Neuron (in vitro differentiated cells): ENCODE results near the gene PRIM2.
"Not testable (repeated sequence)": the region's sequence is repeated elsewhere in the genome, so short reads cannot be mapped to it uniquely, and the experiment has no call there.

ENCODE experiments used
- H2AFZ ChIP-seq: one replicate; pipeline ENCODE4 v1.6.1; 2013; ENCODE audit warnings: low read depth, mild to moderate bottlenecking, inconsistent platforms, low read length, moderate library complexity
- H3K27me3 ChIP-seq: one replicate; pipeline ENCODE4 v1.6.1; 2013; ENCODE audit warnings: low read length; ENCODE audit not compliant: insufficient read depth
- H3K36me3 ChIP-seq: one replicate; pipeline ENCODE4 v1.6.1; 2013; ENCODE audit warnings: low read length; ENCODE audit not compliant: insufficient read depth
- H3K4me1 ChIP-seq: one replicate; pipeline ENCODE4 v1.6.1; 2013; ENCODE audit warnings: low read length; ENCODE audit not compliant: insufficient read depth
- H3K4me3 ChIP-seq: 2 replicates; pipeline ENCODE4 v1.5.1; 2013; ENCODE audit warnings: mild to moderate bottlenecking, low read length, moderate library complexity
- H3K9me3 ChIP-seq: one replicate; pipeline ENCODE4 v1.6.1; 2013; ENCODE audit warnings: low read length

The PRIM2 gene

GRCh38 chr6:57601105-57601504, 283.7 kb downstream of the PRIM2 start:
- not testable (repeated sequence) for H2AFZ ChIP-seq, H3K9me3 ChIP-seq, H3K27me3 ChIP-seq, H3K4me1 ChIP-seq, H3K4me3 ChIP-seq, H3K36me3 ChIP-seq

DNA sequence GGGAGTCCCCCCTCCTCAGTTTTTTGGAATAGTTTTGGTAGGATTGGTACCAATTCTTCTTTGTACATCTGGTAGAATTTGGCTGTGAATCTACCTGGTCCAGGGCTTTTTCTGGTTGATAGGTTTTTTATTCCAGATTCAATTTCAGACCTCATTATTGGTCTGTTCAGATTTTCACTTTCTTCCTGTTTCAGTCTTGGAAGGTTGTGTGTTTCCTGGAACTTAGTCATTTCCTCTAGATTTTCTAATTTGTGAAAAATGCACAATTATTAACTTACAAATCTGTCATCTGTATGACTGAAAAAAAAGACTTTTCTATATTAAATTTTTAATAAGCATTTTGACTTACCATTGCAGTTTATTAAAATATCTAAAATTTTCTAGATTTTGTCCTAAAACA, 287.9 kb downstream of the PRIM2 start:
- not testable (repeated sequence) for H3K36me3 ChIP-seq, H3K4me3 ChIP-seq, H3K27me3 ChIP-seq, H2AFZ ChIP-seq, H3K9me3 ChIP-seq, H3K4me1 ChIP-seq

- not testable (repeated sequence) for H3K4me1 ChIP-seq, H2AFZ ChIP-seq
Measured at GRCh38 chr6:57606331-57606730, 288.9 kb downstream of the PRIM2 start.

DNA sequence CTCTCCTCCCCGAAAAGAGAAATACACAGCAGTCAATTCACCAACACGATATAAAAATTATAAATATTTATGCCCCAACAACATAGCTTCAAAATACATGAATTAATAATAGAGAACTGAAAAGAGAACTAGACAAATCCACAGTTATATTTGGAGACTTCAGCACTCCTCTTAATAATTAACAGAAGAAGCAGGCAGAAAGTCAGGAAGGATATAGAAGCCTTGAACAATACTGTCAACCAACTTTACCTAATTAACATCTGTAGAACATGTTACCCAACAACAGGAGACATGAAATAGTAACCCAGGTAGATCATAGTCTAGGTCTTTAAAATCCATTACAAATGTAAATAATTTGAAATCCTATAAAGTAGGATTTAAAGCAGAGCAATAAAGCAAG, 293.2 kb downstream of the PRIM2 start:
- H3K4me1 ChIP-seq, H3K4me3 ChIP-seq, H2AFZ ChIP-seq, H3K36me3 ChIP-seq, H3K27me3 ChIP-seq, H3K9me3 ChIP-seq: not testable (repeated sequence)

More at GRCh38 chr6:57606331-57606730, 288.9 kb downstream of the PRIM2 start:
- not testable (repeated sequence) for H3K36me3 ChIP-seq, H3K27me3 ChIP-seq, H3K9me3 ChIP-seq, H3K4me3 ChIP-seq

DNA sequence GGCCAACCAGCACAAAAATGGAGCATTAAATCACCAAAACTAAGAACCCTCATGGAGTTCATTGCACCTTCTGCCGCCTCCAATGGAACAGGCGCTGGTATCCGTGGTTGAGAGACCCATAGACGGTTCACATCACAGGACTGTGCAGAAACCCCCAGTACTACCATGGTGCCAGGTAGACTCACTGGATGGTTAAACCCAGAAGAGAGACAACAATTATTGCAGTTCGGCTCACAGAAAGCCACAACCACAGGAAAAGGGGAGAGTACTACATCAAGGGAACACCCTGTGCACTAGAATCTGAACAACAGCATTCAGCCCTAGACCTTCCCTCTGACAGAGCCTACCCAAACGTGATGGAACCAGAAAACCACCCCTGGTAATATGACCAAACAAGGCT, 301.5 kb downstream of the PRIM2 start:
- not testable (repeated sequence) for H3K4me3 ChIP-seq, H3K9me3 ChIP-seq, H2AFZ ChIP-seq, H3K4me1 ChIP-seq, H3K27me3 ChIP-seq, H3K36me3 ChIP-seq

GRCh38 chr6:57631773-57632172, 314.3 kb downstream of the PRIM2 start:
- H3K4me1 ChIP-seq, H3K36me3 ChIP-seq, H2AFZ ChIP-seq, H3K27me3 ChIP-seq, H3K9me3 ChIP-seq, H3K4me3 ChIP-seq: not testable (repeated sequence)

DNA sequence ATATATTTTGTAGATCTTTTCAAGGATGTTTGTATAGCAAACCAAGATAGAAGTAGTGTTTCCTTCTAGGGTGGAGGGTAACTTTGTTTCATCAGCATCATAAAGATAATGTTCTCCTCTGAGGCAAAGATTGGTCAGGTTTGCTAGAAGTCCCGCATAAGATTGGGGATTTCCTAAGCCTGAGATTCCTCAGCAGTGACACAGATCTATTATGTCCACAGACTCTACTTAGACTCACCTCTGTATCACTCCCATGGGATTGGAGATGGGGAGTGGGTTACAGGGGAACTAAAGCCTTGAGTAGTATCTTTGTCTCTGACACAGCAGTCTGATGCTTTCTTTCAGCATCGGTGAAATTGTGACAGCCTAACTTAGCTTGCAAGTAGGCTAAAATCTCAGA, 341.1 kb downstream of the PRIM2 start:
- not testable (repeated sequence) for H3K27me3 ChIP-seq, H3K9me3 ChIP-seq, H3K36me3 ChIP-seq, H3K4me3 ChIP-seq, H2AFZ ChIP-seq, H3K4me1 ChIP-seq

DNA sequence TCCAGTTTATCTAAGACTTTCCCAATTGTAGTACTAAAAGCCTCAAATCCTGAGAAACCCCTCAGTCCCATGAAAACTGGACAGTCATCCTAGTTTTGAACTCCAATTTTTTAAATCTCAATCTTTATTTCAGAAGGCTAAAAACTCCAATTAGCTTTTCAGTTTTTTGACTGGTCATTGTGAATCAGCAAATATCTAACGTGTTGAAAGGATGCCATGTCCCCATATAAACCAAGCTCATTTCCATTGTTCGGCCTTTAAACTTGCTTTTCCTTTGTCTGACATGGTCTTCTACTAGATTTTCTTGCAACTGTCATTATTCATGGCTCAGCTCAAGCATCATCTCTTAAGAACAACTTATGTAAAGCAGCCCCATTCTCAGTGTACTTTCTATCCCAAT, 342.4 kb downstream of the PRIM2 start:
- not testable (repeated sequence) for H3K36me3 ChIP-seq, H3K4me3 ChIP-seq, H3K4me1 ChIP-seq, H2AFZ ChIP-seq, H3K9me3 ChIP-seq, H3K27me3 ChIP-seq

- not testable (repeated sequence) for H2AFZ ChIP-seq, H3K9me3 ChIP-seq, H3K27me3 ChIP-seq, H3K36me3 ChIP-seq, H3K4me3 ChIP-seq, H3K4me1 ChIP-seq
Measured at GRCh38 chr6:57660940-57661339, 343.5 kb downstream of the PRIM2 start.

- H2AFZ ChIP-seq, H3K4me3 ChIP-seq, H3K36me3 ChIP-seq, H3K27me3 ChIP-seq, H3K4me1 ChIP-seq, H3K9me3 ChIP-seq: not testable (repeated sequence)
Measured at GRCh38 chr6:57668108-57668507, 350.7 kb downstream of the PRIM2 start.

GRCh38 chr6:57671237-57671636, 353.8 kb downstream of the PRIM2 start:
- H3K4me3 ChIP-seq, H3K36me3 ChIP-seq, H2AFZ ChIP-seq, H3K9me3 ChIP-seq, H3K27me3 ChIP-seq: not testable (repeated sequence)
- peaks cover 13% of the 10 kb centered on the region for H3K4me1 ChIP-seq

DNA sequence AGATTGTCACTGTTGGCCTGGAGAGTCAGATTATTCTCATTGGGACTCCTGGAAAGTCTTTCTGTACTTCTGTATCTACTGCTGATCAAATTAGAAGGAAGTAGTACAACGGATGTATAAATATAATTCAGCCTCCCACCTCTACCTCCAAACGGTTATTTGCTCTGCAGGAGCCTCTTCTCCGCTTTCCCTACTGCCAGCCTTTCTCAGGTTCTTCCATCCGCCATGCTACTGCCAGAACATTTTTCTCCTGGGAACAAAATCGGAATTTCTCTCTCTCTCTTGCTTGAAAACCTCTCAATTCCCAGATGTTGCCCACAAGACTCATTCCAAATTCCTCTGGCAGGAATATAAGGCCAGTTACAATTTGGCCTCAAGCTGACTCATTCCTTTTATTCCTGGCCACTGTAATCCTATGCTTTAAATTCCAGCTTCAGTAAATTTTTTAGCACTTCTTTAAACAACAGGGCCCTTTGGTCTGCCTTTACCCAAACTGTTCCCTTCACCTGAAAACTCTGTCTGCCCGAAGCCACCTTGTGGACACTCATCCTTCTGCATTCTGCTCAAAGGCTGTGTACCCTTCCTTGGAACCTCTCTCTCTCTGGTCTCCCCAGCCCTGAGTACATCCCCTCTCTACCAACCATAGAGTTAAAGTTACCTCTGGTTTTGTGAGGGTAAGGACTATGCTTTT, 354.7 kb downstream of the PRIM2 start:
- H3K4me1 ChIP-seq, result peaks cover 13% of the 10 kb centered on the region
- not testable (repeated sequence) for H3K36me3 ChIP-seq, H3K27me3 ChIP-seq, H2AFZ ChIP-seq, H3K4me3 ChIP-seq, H3K9me3 ChIP-seq

- not testable (repeated sequence) for H3K4me3 ChIP-seq, H3K9me3 ChIP-seq
Measured at GRCh38 chr6:57673281-57673680, 355.9 kb downstream of the PRIM2 start.

DNA sequence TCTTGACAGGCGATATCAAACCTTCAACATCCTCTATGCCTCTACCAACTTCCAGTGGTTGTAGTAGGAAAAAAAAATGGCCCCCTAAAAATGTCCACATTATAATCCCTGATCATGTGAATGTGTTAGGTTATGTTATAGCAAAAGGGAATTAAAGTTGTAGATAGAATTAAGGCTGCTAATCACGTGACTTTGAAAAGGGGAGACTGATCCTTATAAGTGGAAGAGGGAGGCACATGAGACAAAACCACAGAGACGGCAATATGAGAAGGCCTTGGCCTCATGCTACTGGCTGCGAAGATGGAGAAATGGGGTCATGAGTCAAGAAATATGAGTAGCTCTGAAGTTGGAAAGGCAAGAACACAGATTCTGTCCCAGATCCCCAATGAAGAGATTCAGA, 358.0 kb downstream of the PRIM2 start:
- not testable (repeated sequence) for H3K4me3 ChIP-seq, H2AFZ ChIP-seq, H3K27me3 ChIP-seq, H3K36me3 ChIP-seq, H3K9me3 ChIP-seq
- peaks cover 13% of the 10 kb centered on the region for H3K4me1 ChIP-seq

More at GRCh38 chr6:57673281-57673680, 355.9 kb downstream of the PRIM2 start:
- H2AFZ ChIP-seq, H3K36me3 ChIP-seq, H3K27me3 ChIP-seq: not testable (repeated sequence)
- H3K4me1 ChIP-seq, result peaks cover 13% of the 10 kb centered on the region
